HG02623 (cell line): ENCODE measurements around the gene TTC23.
"Not testable (repeated sequence)": the region's sequence is repeated elsewhere in the genome, so short reads cannot be mapped to it uniquely, and the experiment has no call there.

Source experiments
- ATAC-seq: cut with Tn5 transposase; IDR thresholded peaks from one replicate; pipeline ENCODE4 v1.9.1; 2021; ENCODE audit warnings: moderate library complexity; ENCODE audit not compliant: unreplicated experiment

The TTC23 gene

GRCh38 chr15:99250494-99250856 is 1.1 kb upstream of the TTC23 start:
- no peak for ATAC-seq

- no peak for ATAC-seq
Measured at GRCh38 chr15:99250001-99250400, 620 bp upstream of the TTC23 start.

GRCh38 chr15:99248000-99248715 is 1.2 kb downstream of the TTC23 start:
- no peak for ATAC-seq

DNA sequence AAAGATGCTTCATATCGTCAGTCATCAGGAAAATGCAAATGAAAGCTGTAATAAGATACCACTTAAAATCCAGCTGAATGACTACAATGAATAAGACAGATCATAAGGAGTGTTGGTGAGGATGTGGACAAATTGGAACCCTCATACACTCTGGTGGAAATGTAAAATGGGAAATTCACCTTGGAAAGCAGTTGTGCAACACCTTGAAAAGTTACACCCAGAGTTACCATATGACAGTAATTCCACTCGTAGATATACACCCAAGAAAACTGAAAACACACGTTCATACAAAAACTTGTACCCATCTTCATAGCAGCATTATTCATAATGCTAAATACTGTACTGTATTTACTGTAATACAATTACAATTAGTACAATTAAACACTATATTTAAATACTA is 2.3 kb downstream of the TTC23 start:
- ATAC-seq = no peak

- no peak for ATAC-seq
Measured at GRCh38 chr15:99244306-99244705, 5.1 kb downstream of the TTC23 start.

DNA sequence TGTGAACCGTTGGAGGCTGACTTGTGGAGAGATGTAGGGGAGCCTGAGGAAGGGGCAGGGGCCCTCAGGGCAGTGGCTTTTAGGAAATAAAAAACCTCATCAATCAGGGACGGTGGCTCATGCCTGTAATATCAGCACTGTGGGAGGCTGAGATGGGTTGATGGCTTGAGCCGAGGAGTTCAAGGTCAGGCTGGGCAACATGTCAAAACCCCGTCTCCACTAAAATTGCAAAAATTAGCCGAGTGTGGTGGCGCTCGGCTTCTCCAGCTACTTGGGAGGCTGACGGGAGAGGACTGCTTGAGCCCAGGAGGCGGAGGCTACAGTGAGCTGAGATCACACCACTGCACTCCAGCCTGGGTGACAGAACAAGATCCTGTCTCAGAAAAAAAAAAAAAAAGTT is 7.6 kb downstream of the TTC23 start:
- no peak for ATAC-seq

DNA sequence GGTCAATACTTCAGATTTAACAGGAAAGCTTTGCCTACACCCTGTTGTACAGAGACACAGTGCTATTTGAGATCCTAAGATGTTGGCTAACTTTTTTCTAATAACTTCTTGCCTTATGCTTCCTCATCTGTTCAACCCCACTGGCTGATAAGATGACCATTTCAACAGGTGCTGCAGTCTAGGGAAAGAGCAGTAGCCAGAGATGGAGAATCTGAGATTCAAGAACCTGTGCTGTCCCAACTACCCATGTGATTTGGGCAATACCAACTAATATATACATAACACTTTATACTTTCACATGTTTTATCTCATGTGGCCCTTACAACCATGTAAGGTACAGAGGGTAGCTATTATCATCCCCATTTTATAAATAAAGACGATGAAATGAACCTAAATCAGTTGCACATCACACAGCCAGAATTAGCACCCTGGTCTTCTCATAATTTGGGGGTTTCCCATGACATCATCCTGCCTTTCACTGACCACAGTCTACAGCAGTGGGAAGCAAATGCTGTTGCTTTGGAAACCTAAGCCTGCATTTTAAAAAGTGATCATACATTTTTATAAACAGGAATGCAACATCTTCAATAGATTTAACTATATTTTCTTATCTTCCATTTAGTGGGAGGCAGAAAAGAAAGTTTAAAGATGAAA is 9.7 kb downstream of the TTC23 start:
- peak; percentile 95 for ATAC-seq

DNA sequence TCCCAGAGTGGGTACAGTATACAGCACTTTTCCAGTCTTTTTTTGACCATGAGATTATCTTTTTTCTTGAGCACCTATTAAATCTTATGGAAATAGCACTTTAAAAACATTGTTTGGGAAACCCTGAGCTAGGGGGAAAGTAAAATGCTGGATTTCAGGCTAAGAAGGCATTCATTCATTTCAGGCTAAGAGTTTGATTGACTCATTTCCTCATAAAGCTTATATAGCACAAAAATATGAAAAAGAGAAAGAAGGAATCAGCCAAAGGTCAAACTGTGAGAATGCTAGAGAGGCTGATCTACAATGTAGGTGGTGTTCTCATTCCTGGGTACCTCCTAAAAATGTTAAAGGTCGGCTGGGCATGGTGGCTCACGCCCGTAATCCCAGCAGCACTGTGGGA is 10.5 kb downstream of the TTC23 start:
- no peak for ATAC-seq

DNA sequence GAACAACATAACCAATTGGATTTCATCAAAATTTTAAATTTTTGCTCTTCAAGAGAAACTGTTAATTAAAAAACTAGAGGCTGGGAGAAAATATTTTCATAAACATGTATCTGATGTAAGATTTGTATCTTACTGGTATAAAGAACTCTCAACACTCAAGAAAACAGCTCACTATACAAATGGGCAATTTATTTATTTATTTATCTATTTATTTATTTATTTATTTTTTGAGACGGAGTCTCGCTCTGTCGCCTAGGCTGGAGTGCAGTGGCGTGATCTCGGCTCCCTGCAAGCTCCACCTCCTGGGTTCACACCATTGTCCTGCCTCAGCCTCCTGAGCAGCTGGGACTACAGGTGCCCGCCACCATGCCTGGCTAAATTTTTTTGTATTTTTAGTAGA is 15.2 kb downstream of the TTC23 start:
- ATAC-seq = not testable (repeated sequence)

DNA sequence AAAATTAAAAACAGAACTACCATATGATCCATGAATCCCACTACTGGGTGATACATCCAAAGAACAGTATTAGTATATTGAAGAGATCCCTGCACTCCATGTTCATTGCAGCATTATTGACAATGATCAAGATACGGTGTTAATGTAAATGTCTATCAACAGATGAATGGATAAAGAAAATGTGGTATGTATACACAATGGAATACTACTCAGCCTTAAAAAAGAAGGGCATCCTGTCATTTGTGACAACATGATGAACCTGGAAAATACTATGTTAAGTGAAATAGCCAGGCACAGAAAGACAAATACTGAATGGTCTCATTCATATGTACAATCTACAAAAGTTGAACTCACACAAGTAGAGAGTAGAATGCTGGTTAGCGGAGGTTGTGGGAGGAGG is 16.6 kb downstream of the TTC23 start:
- no peak for ATAC-seq

- no peak for ATAC-seq
Measured at GRCh38 chr15:99230867-99231266, 18.5 kb downstream of the TTC23 start.

- no peak for ATAC-seq
Measured at GRCh38 chr15:99228120-99228770, 21.1 kb downstream of the TTC23 start.

DNA sequence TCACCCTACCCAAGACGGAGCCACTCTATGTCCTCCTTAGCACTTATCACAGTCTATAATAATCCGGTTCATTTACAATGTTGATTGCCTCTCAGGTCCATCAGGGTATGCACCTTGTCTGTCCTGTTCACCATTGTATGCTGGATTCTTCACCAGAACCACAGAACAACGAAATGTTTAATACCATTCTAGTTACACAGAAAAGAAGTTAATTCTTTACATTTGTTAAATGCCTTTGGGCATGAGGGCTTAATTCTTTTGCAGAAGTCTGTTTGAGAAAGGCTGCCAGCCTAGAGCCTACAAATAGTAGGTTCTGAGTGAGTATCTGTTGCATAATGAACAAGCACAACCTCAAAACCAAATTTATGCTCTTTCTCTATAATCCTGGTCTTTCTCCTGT is 22.6 kb downstream of the TTC23 start:
- no peak for ATAC-seq

GRCh38 chr15:99224372-99225214 is 24.8 kb downstream of the TTC23 start:
- no peak for ATAC-seq

- ATAC-seq = peak; percentile 88
Measured at GRCh38 chr15:99213187-99213811, 36.1 kb downstream of the TTC23 start.

GRCh38 chr15:99212406-99212805 is 37.0 kb downstream of the TTC23 start:
- no peak for ATAC-seq

DNA sequence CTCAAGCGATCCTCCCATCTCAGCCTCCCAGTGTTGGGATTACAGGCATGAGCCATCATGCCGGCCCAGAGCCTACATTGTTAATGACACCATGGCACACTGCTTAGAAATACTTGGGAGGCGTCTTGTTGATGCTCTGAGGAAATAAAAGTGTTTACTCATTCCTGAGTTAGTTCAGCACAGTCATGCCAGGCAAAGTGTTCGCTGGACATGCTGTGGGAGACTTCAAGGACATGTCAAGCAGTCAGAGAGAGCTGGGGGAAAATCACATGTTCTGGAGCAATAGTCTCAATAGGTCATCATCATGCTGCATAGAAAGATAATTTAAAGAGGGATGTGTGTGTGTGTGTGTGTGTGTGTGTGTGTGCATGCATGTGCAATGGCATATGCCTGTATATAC is 37.5 kb downstream of the TTC23 start:
- no peak for ATAC-seq

GRCh38 chr15:99210334-99210733 is 39.0 kb downstream of the TTC23 start:
- no peak for ATAC-seq

- ATAC-seq = no peak
Measured at GRCh38 chr15:99209326-99209725, 40.1 kb downstream of the TTC23 start.

GRCh38 chr15:99207672-99208071 is 41.7 kb downstream of the TTC23 start:
- no peak for ATAC-seq

DNA sequence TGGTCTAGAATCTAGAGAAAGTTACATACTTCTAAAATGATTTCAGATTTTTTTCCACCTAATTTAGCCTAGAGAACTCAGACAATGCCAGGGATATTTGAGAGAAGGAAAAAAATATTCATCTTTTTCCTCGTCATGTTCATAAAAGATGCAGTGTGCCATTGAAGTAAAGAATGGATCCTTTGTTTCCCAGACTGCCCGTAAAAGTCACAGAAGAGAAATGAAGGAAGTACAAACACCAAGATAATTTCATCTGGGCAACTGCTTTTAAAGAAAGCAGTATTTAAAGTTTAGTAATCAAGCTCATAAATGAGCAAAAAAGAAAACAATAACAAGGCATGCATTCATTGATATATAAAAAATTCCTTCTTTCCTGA is 47.2 kb downstream of the TTC23 start:
- ATAC-seq = no peak
